ENCODE results near the gene KRTAP12-4. TPM values are rescaled to one million over a fixed set of nuclear protein-coding genes. Genes with fewer than 3 reads are reported as not detected.
"Not testable (repeated sequence)": the region's sequence is repeated elsewhere in the genome, so short reads cannot be mapped to it uniquely, and the experiment has no call there.

KRTAP12-4 gene
- total RNA-seq, 4 donors from 2014 or later: not detected

DNA sequence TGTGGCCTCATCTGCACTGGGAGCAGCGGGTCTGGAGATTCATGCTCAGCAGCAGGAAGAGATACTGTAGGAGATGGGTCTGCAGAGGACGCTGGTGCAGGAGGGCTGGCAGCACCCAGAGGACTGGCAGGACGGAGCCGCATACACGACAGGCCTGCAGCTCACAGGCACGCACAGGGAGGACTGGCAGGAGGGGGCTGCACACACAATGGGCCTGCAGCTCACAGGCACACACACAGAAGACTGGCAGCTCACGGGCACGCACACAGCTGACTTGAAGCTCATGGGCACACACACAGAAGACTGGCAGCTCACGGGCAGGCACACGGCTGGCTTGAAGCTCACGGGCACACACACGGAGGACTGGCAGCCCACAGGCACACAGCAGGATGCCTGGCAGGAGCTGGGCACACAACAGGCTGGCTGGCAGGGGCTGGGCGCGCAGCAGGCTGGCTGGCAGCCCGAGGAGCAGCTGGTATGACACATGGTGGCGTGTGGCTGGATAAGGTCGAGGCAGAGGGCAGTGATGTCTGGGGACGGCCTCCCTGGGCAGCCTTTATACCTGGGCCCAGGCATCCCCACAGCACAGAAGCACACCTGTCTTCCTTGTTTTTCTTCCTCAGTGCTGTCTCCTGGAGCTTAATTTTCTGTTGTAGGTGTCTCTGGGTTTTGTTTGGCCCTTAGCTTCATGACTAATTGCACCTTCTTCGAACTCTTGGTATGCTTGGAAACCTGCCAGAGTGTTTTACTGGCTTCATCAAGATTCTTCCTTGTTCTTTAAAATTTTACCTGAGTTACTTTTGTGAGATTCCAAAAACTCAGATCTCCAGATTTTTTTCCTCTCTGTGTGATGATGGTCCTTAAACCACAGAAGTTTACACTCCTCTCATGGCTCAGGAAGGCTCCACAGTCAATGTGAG lies 12.2 kb upstream of the KRTAP12-4 start, which contains the start of gene KRTAP12-2:
KRTAP12-2 (minus strand) TSS at position 527 of the 920 bp plus-strand sequence; CDS start at position 486, 41 bp downstream.
- Histone ChIP-seq H3K27ac (no peak within 1 kb of the TSS), H3K36me3 (no peaks in the 10 kb centered on the region), H3K27me3 (no peaks in the 10 kb centered on the region), H3K4me1 (no peaks in the 10 kb centered on the region), H3K9me3 (peaks cover 0 to 5% of the 10 kb centered on the region in 2 donors), H3K4me3 (no peak within 1 kb of the TSS)
- intact Hi-C loops (cut with DNase I; ENCODE audit: low total_unique reads): no loop called here
- DNase-seq: no peak
- TF ChIP-seq, protein P1, sequence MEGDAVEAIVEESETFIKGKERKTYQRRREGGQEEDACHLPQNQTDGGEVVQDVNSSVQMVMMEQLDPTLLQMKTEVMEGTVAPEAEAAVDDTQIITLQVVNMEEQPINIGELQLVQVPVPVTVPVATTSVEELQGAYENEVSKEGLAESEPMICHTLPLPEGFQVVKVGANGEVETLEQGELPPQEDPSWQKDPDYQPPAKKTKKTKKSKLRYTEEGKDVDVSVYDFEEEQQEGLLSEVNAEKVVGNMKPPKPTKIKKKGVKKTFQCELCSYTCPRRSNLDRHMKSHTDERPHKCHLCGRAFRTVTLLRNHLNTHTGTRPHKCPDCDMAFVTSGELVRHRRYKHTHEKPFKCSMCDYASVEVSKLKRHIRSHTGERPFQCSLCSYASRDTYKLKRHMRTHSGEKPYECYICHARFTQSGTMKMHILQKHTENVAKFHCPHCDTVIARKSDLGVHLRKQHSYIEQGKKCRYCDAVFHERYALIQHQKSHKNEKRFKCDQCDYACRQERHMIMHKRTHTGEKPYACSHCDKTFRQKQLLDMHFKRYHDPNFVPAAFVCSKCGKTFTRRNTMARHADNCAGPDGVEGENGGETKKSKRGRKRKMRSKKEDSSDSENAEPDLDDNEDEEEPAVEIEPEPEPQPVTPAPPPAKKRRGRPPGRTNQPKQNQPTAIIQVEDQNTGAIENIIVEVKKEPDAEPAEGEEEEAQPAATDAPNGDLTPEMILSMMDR (IDR thresholded peaks at IDR 0.05): no peak
- no peak for TF ChIP-seq POLR2A (IDR thresholded peaks at IDR 0.05)

DNA sequence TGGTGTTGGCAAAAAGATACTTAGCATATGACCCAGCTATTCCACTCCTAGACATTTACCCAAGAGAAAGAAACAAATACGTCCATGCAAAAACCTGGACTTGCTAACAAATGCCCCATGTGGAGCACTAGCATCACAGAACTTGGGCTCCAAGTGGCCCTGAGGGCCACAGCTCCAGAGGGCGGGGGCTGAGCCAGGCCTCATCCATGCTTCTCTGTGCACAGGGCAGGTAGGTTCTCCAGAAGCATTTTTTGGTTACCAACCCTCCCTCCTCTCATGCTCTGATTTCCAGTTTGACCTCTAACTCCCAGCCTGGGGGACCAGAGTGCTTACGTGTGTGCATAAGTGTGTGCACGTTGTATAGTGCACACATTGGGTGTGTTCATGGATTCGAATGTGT lies 10.2 kb upstream of the KRTAP12-4 start:
- no peak overlapping the region for H3K4me3 ChIP-seq
- no peak for DNase-seq
- peaks cover 0 to 3% of the 10 kb centered on the region in 2 donors for H3K27me3 ChIP-seq
- no peaks in the 10 kb centered on the region for H3K9me3 ChIP-seq
- H3K36me3 ChIP-seq: no peaks in the 10 kb centered on the region
- H3K27ac ChIP-seq: no peak overlapping the region
- TF ChIP-seq, protein P1 (IDR thresholded peaks at IDR 0.05): no peak
- TF ChIP-seq POLR2A (IDR thresholded peaks at IDR 0.05): no peak
- no peaks in the 10 kb centered on the region for H3K4me1 ChIP-seq
- intact Hi-C loops (cut with DNase I; ENCODE audit: low total_unique reads): no loop called here

DNA sequence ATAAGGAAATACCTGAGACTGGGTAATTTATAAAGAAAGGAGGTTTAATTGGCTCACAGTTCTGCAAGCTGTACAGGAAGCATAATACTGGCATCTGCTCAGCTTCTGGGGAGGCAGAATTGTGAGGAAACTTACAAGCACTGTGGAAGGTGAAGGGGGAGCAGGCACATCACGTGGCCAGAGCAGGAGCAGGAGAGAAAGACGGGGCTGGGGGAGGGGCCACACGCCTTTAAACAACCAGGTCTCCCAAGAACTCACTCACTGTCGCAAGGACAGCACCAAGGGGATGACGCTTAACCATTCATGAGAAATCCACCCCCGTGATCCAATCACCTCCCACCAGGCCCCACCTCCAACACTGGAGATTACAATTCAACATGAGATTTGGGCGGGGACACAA lies 7.1 kb upstream of the KRTAP12-4 start:
- H3K4me3 ChIP-seq; H3K36me3 ChIP-seq; H3K27me3 ChIP-seq; intact Hi-C loops (cut with DNase I; ENCODE audit: low total_unique reads); H3K27ac ChIP-seq; H3K4me1 ChIP-seq; H3K9me3 ChIP-seq; DNase-seq: not testable (repeated sequence)

DNA sequence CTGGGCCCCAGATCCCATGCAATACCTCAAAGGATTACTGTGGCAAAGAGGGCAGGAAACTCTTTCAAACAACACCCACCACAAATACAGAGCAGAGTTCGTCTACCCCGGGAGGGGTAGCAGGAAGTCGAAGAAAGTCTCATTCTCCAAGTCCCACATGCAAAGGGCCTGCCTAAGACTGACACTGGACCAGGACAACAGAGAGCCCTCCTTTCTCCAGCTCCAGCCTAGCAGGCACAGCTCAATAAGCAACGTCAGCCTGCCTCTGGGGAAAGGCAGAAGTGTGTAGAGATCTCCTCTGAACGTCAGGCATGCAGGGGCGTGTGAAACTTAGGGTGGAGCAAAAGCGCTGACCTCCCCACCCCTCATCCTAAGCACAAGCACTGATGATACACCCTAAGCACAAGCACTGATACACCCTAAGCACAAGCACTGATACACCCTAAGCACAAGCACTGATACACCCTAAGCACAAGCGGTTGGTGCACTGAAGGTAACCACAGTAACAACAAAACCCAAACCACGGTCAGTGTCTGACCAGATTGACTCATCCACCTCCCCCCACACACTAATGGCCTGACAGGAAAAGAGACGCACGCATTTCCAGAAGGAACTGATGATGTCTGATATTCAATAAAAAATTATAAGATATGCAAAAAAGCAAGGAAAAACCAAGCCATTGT lies 4.6 kb upstream of the KRTAP12-4 start:
- intact Hi-C loops (cut with DNase I; ENCODE audit: low total_unique reads): no loop called here
- no peak overlapping the region for H3K4me3 ChIP-seq
- TF ChIP-seq, protein P1 (IDR thresholded peaks at IDR 0.05): no peak
- no peak for TF ChIP-seq POLR2A (IDR thresholded peaks at IDR 0.05)

DNA sequence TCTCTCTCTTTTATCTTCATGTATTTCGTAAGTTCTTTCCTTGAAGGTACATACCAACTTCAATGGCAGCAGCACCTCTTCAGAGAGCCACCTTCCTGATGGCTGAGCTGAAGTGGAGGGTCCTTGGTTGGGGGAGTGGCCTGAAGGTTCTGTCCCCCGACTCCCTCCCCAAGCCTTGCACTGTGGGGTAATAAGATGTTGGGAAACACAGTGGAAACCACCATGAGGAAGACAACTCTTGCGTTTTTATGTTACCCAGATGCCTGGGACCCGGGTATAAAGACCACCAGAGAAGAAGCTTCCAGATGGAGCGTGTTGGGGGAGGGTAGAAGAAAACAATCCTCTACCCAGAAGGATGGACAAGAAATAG lies 4.1 kb upstream of the KRTAP12-4 start:
- no peak for DNase-seq
- Histone ChIP-seq H3K4me1 (no peaks in the 10 kb centered on the region), H3K27me3 (peaks cover 0 to 3% of the 10 kb centered on the region in 2 donors), H3K36me3 (no peaks in the 10 kb centered on the region), H3K27ac (no peak overlapping the region), H3K4me3 (no peak overlapping the region), H3K9me3 (no peaks in the 10 kb centered on the region)
- intact Hi-C loops (cut with DNase I; ENCODE audit: low total_unique reads): no loop called here
- TF ChIP-seq, protein P1 (IDR thresholded peaks at IDR 0.05): no peak
- no peak for TF ChIP-seq POLR2A (IDR thresholded peaks at IDR 0.05)

More for the DNA sequence above, 4.6 kb upstream of the KRTAP12-4 start:
- peaks cover 0 to 3% of the 10 kb centered on the region in 2 donors for H3K27me3 ChIP-seq
- no peaks in the 10 kb centered on the region for H3K4me1 ChIP-seq
- H3K9me3 ChIP-seq: no peaks in the 10 kb centered on the region
- no peak for DNase-seq
- H3K36me3 ChIP-seq: no peaks in the 10 kb centered on the region
- no peak overlapping the region for H3K27ac ChIP-seq

Measured in uterus (tissue), 4 donors.